HG03159 (cell line): ENCODE data around the gene DSG3.

Experiments used
- ATAC-seq: cut with Tn5 transposase; IDR thresholded peaks from one replicate; pipeline ENCODE4 v1.9.1; 2021; ENCODE audit warnings: mild to moderate bottlenecking, moderate library complexity; ENCODE audit not compliant: unreplicated experiment

The DSG3 gene

GRCh38 chr18:31511098-31511497, 63.6 kb downstream of the DSG3 start:
- no peak for ATAC-seq

GRCh38 chr18:31512203-31512764, 64.7 kb downstream of the DSG3 start:
- no peak for ATAC-seq

- ATAC-seq = no peak
Measured at GRCh38 chr18:31513189-31513935, 65.8 kb downstream of the DSG3 start.

GRCh38 chr18:31516437-31516836, 68.9 kb downstream of the DSG3 start:
- no peak for ATAC-seq

GRCh38 chr18:31526374-31526773, 78.8 kb downstream of the DSG3 start:
- ATAC-seq = no peak
